Smooth muscle cell of the brain vasculature (primary cell): Measurements from ENCODE around the gene FGF1.
A peak's percentile ranks its signal among the peaks of the same experiment; 100 is the strongest.
"Not testable (repeated sequence)": the region's sequence is repeated elsewhere in the genome, so short reads cannot be mapped to it uniquely, and the experiment has no call there.

Experiments
- DNase-seq: peaks from one replicate; pipeline ENCODE4 v3.0.0-alpha.2; 2012; ENCODE audit warnings: low read depth, low spot score

FGF1 gene

DNA sequence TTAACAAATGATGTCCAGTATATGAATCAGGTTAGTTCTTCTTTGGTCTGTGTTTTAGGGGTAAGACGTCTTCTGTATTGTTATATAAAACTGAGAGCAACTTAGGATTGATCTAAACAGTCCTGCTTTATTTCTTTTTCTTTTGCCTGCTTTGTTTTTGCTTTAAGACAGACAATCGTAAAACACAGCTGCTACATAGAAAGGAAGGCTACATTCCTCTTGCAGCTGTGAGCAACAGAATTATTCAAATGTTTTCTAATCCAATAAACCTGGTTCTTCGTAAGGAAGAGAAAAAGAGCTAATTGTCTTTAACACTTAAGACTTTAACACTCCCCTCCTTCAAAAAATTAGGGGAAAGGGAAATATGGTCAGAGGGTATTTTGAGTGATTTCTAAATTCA lies 14.6 kb downstream of the FGF1 start:
- DNase-seq = no peak

DNA sequence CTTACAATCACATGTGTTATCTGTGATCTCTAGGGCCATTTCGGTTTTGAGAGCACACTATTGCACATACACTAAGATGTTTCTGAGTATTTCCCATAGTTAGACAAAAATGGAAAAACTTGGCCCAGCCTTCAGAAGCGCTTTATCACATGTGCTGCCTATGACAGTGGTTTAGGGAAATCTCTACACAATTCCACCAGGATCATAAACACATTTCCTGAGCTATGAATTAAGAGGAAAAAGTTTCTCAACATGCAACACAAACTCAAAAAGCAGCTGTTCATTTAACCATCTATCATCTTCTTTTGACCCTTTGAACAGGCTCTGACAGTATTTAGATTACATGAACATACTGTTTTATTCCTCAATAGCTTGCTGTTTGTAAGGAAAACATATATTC lies 15.1 kb downstream of the FGF1 start:
- no peak for DNase-seq

DNA sequence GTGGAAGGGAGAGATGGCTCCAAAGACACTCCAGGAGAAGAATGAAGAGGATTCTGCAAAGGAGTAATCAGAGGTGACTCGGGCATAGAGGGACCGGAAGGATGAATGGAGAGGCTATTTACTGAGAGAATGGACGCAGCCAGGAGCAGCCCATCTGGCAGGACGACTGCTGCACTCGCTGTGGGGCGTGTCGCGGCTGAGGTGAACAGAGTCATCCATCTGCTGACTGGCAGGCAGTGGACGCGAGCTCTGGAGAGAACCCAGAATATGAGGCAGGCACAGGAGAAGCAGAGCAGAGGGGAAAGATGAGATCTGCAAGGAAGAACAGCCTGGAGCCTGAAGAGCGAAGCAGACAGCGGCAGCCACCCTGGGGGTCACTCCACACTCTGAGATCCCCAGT lies 16.4 kb downstream of the FGF1 start:
- no peak for DNase-seq

DNA sequence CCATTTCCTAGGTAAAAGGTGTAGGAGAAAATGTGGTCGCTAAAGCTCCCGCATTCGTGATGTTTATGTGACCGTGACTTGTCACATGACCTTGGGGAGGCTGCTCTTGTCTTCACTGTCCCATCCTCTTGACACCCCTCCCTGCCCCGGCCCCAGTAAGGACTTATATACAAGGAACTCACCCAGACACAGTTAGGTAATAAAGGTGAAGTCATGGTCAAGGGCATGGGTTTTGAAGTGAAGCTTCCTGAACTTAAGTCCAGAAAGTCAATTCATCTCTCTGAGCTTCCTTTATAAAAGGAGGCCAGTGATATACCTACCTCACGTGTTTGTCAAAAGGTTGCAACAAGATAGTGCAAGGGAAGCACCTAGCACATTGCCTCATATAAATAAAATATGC lies 17.6 kb downstream of the FGF1 start:
- DNase-seq = no peak

DNA sequence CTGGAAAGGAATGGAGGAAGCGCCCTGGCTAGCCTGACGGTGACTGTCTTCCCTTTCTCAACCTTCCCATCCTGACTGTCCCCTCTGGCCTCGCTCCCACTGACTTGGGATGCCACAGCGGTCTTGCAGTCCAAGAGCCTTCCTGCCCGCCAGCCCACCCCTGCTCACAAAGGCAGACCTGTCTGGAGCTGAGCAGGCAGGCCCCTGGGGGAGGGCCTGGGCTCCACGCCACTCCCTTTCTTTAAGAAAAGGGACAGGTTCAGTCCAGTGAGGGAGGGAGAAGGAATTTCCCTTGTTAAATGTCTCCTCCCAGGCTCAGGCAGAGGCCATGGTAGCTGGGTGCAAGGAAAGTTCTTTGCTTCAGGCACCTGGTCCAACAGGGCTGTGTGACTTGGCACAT lies 18.1 kb downstream of the FGF1 start:
- DNase-seq = no peak

DNA sequence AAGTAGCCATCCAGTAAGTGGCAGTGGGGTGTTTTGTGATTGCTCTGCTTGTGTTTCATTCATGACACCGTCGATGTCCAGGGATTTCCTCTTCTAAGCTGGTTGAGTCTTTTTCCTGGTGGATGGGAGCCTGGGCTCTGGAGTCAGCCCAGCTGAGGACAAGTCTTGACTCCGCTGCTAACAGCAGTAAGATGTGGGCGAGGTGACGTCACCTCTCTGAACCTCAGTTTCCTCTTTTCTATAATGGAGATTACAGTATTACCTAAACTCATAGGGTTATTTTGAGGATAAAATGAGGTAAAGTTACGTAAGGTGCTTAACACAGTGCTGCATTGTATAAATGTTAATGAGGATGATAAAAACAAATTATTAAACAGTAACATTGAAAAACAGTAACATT lies 21.3 kb downstream of the FGF1 start:
- no peak for DNase-seq

DNA sequence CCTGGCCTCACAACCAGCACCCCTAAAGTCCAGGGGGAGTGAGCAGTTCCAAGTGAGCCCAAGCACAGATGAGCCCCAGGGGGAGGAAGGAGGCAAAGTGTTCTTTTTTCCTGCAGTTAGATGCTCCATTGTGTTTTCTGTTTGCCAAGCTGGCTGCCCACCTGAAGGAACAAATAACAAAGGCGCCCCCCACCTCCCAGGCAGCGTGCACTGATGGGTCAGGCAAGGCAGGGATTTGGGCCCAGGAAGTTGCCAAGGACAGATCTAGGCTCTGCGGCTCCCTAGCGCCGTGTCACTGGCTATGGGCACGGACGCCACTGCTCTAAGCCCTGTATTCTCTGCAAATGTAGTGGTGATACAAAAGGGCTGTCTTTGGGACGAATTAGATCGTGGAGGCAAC lies 21.8 kb downstream of the FGF1 start:
- no peak for DNase-seq

DNA sequence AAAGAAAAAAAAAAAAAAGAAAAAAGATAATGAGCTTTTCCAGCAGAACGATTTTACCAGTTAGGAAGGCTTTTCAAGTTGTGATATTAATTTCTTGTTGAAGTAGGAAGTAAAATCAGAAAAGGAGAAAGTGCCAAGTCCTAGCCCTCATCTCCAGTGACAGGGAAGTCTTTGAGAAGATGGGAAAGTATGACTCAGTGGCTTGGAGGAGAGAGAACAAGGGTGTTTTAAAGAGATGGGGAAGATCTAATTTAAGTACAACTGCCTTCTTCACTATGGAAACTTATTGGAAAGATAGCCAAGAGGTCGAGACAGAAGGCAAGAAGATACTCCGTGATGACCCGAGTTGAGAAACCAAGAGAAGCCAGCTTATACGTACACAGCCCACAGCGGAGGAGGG lies 22.6 kb downstream of the FGF1 start:
- DNase-seq = no peak

DNA sequence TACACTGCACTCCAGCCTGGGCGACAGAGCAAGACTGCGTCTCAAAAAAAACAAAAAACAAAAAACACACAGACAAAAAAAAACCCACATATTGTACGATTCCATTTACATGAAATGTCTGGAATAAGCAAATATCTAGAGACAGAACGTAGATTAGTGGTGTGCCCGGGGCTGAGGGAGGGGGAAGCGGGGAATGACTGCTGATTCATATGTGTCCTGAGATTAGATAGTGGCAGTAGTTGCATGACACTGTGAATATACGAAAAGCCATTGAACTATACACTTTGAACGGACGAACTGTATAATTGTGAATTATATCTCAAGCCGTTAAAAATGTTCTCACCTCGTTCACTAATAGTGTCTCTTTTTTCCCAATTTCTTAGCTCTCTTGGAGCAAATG lies 23.9 kb downstream of the FGF1 start:
- DNase-seq = no peak

DNA sequence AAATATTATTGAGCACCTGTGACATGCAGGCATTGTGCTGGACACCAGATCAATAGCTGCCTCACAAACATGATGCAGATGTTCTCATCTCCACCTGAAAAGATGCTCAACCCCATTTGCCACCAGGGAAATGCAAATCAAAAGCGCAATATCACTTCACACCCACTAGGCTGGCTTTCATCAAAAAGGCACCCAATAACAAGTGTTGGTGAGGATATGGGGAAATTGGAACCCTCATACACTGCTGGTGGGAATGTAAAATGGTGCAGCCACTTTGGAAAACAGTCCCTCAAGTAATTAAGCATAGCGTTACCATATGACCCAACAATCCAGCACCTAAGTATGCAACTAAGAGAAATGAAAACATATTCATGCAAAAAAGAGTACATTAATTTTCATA lies 24.7 kb downstream of the FGF1 start:
- no peak for DNase-seq

DNA sequence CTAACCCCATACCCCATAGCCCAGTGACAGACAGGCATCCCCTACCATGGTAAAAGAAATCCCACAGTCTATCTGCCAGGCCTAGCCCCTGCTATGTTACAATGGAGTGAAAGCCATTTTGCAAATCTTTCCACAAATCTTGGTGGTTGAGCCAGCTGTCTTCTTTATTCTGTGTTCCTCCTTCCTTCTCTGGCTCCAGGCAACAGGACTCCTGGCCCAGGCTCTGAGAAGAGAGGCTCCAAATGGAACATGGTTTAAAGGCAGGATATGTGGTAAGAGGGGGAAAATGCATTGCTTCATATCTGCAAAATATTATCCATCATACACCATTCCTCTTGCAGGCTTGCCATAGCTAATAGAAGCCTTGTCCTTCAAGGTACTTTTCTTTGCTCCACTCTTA lies 25.2 kb downstream of the FGF1 start:
- DNase-seq = no peak

DNA sequence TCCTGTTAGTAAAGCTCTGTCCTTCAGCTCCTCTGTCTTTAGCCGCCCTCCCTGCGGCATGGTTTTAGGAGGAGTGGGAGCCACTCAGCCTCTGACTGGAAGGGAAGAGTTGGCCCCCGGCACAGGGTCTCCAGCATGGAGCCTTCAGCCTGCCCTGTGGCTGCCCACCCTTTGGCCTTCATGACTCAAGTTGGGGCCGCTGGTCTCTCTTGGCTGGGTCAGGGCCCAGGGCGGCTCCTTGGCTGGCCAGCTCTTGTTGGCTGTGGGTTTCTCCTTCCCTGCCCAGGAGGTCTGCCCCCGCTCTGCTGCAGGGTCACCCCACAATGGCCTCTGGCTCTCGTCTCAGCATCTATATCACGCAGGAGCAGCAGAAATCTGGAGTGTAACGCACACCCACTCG lies 25.7 kb downstream of the FGF1 start:
- no peak for DNase-seq

DNA sequence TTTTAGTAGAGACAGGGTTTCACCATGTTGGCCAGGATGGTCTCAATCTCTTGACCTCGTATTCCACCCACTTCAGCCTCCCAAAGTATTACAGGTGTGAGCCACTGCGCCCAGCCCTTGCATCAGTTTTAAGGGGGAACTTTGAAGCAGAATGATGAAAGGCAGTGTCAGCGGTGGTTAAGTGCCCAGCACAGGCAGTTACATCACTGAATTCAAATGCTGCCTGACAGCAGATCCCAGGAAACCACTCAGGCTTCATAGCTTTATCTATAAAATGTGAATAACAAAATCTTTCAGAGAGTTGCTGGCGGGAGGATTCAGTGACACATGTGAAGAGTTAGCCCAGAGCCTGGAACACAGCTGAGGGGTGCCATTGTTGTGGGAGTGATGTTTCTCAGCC lies 26.5 kb downstream of the FGF1 start:
- no peak for DNase-seq

DNA sequence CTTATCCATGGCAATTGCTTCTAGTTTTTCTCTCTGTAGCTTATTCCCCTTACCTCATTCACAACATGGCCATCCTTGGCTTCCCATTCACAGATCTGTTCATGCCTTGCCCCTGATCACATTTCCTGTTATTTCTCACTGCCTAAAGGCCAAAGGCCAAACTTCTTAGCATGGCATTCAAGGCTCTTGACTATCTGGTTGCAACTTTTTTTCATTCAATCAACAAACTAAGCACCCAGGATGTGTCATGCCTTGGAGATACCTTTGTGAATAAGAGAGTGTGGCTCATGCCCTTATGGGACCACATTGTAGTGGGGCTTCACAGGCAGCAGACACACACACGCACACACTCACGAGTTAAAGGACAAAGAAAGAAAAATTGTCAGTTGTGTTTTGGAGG lies 27.6 kb downstream of the FGF1 start:
- no peak for DNase-seq

DNA sequence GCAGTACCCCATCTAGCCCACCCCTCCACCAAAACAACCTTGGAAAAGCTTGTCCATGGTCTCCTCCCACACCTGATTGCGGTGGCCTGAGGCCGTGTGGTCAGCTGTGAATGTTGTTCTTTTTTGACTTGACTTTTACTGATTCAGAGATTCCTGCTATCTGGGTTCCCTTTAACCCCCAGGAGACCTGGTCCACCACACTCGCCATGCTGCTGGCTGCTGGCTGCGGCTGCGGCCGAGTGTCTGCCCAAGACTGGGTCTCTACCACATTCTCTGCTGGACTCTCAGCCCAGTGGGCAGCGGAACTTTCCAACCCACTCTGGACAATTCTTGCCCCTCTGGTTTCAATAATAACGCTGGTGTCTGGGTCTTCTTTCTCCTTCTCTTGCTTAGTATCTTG lies 28.4 kb downstream of the FGF1 start:
- DNase-seq = no peak

DNA sequence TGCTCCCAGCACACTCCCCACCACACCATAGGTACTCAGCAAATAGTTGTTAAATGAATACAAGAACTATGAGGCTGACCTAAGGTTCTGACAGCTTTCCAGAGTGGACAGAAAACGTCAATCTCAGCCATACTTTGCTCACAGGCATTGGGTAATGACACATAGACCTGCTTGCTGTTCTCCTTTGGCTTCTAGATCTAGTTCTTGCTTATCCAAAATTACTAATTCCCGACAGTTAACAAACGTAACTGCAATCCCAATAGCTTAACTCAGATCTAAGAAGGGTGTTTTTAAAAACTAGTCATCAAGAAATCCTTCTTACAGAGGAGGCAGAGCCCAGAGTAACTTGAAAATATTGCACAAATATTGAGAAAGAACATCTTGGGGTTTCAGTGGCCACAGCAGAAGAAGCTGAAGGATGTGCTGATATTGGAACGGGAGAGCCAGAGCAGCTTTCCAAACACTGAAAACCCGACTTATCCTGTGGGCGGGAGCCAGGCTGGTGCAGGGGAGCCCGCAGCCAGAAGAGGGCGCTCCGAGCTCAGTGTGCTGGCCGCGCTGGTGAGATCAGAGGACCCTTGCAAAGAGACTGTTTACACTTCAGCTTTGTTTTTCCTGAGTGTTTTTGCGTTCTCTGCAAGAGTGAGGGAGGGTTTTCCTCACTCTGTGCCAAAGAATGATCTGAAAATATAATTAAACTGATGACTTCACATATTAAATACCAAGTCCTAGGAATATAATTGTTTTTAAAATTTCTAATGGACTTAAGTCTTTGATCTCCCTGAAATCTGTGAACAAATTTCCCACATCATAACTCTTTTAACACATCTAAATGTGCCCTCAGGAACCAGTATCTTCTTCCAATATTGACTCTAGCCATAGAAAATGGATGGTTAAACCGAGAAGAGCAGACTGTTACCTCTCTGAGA lies 30.3 kb downstream of the FGF1 start:
- DNase-seq = peak; percentile 63

DNA sequence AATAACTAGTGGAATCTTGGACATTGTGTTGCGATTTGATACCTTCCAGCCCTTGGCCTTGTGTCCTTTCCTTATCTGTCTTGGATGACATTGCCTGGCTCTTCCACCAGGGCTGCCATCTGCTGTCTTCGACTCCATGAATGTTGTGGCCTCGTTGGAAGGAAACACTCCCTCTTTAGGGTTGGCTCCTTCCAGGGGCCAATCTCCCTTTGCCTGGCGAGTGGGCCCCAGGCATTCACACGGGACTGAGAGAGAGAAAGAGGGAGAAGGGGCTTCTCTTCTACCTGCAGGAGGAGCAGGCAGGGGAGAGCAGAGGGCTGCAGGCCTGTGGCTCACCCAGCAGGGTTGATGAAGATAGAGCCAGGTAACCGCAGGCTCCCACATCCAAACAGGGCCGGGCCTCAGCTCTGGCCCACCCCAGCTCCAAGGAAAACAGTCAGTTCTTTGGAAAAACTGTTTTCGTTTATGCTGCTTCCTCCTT lies 31.3 kb downstream of the FGF1 start:
- no peak for DNase-seq

DNA sequence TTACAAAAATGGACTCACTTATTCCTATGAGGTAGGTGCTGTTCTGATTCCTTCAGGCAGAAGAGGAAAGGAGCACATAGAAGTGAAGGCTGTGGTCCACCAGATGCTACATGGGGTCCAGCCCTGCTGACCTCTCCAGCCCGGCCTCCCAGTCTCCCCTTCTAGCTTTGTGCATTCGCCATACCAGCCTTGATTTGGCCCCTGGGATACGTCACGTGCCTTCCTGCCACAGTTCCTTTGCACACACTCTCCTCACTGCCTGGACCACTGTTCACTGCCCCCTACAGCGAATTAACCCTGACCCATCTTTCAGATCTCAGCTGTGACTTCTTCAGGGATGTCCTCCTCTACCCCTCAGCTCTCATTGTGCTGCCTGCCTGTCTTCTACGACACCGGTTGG lies 32.6 kb downstream of the FGF1 start:
- no peak for DNase-seq

DNA sequence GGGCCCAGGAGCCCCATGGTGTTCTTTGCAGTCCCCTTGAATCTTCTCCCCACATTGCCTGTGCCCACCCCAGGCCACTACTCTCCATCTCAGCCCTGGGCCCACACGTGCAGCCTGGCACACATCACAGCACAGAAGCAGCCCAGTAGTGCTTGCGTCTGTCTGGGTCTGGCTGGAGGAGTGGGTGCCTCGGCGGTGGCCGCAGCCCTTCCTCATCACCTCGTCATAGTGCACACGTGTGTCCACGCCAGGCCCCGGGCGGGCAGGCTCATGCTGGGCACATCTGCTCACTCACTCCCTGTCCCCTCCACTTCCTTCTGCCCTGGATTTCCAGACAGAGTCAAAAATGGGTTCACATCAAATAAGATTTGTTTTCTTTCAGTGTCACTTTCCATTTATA lies 33.3 kb downstream of the FGF1 start:
- no peak for DNase-seq

DNA sequence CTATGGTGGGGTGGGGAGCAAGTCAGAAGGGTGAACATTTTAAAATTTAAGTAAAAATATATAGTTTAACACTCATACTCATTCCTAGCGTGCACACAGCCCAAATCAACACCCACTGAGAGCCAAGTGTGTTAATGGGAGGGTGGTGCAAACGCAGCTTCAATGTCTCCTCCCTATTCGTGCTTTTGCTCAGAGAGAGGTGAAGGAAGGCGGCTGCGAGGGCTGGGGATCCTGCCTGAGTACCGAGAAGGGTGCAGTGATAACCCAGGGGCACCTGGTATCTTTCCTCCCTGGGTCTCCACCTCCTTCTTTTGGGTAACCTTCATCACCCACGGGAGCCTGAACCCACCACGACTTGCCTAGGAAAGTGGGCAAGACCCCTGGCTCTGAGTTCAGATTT lies 35.0 kb downstream of the FGF1 start:
- DNase-seq = no peak

DNA sequence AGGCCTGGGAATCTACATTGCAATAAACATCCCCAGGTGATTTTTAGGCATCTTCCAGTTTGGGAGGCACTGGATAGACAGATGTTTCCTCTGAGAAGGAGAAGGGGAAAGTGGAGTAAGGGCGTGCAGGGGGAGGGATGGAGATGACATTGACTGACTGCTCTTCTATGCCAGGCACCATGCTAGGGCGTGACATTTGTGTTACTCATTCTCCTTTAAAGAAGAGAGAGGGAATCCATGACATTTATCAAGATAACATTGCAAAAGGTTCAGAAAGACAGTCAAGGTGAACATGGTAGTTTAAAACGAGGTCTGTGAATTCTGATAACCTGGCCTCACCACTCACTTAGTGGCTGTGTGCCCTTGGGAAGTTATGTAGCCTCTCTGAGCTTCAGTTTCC lies 35.8 kb downstream of the FGF1 start:
- no peak for DNase-seq

DNA sequence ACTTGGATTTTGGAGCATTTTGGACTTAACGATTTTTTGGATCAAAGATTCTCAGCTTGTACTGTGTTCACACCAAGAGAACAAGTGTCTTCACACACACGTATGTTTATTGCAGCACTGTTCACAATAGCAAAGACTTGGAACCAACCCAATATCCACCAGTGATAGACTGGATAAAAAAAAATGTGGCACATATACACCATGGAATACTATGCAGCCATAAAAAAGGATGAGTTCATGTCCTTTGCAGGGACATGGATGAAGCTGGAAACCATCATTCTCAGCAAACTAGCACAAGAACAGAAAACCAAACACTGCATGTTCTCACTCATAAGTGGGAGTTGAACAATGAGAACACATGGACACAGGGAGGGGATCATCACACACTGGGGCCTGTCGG lies 37.8 kb downstream of the FGF1 start:
- not testable (repeated sequence) for DNase-seq

DNA sequence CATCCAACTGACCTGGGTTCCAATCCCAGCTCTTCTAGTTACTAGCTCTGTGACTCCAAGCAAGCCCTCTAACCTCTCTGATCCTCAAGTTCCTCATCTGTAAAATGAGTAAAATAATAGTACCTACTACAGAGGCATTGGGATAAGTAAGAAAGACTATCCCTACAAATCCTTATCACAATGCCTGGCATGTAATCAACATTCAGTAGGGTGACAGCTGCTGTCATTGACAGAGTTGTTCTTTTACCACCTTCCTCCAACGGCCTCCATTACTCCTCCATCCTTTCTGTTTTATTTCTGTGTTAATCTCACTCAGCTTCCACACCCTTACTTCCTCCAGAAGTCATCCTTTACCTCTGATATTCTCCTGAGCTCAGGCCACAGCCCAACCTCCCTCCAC lies 40.4 kb downstream of the FGF1 start:
- no peak for DNase-seq
